H9 (cell line): ENCODE data around the gene TAF1A. TPM values are rescaled to one million over a fixed set of nuclear protein-coding genes. Genes with fewer than 3 reads are reported as not detected.

Experiments
- DNase-seq: peaks from one replicate; pipeline ENCODE4 v3.0.0-alpha.2; 2017
- H2AFZ ChIP-seq: one replicate; pipeline ENCODE4 v1.6.1; 2013; ENCODE audit warnings: mild to moderate bottlenecking, low read length, control low read depth, moderate library complexity
- H2AK5ac ChIP-seq: 2 replicates; pipeline ENCODE4 v1.6.1; 2013; ENCODE audit warnings: low read length, control low read depth, mixed read lengths; ENCODE audit not compliant: insufficient read length
- H2BK120ac ChIP-seq: one replicate; pipeline ENCODE4 v1.6.1; 2013; ENCODE audit warnings: low read depth, mild to moderate bottlenecking, low read length, control low read depth, inconsistent platforms; ENCODE audit not compliant: poor library complexity, severe bottlenecking
- H2BK12ac ChIP-seq: 2 replicates; pipeline ENCODE4 v1.6.1; 2013; ENCODE audit warnings: low read length, control low read depth, mixed read lengths, low read depth; ENCODE audit not compliant: insufficient read length
- H2BK15ac ChIP-seq: 2 replicates; pipeline ENCODE4 v1.6.1; 2013; ENCODE audit warnings: low read depth, low read length, control low read depth
- H2BK20ac ChIP-seq: one replicate; pipeline ENCODE4 v1.6.1; 2013; ENCODE audit warnings: low read depth, mild to moderate bottlenecking, low read length, control low read depth, inconsistent platforms; ENCODE audit not compliant: poor library complexity, severe bottlenecking
- H2BK5ac ChIP-seq: 2 replicates; pipeline ENCODE4 v1.6.1; 2013; ENCODE audit warnings: low read length, control low read depth, mixed read lengths; ENCODE audit not compliant: insufficient read length
- H3K14ac ChIP-seq: 2 replicates; pipeline ENCODE4 v1.6.1; 2013; ENCODE audit warnings: low read length, control low read depth; ENCODE audit not compliant: insufficient read depth
- H3K18ac ChIP-seq: 2 replicates; pipeline ENCODE4 v1.6.1; 2013; ENCODE audit warnings: low read depth, mild to moderate bottlenecking, mixed read lengths, low read length, control low read depth; ENCODE audit not compliant: insufficient read length
- H3K23ac ChIP-seq: 2 replicates; pipeline ENCODE4 v1.6.1; 2013; ENCODE audit warnings: low read length, control low read depth, mixed read lengths, low read depth; ENCODE audit not compliant: insufficient read length
- H3K23me2 ChIP-seq: 2 replicates; pipeline ENCODE4 v1.6.1; 2013; ENCODE audit warnings: low read depth, mild to moderate bottlenecking, mixed read lengths, low read length, control low read depth; ENCODE audit not compliant: insufficient read length, poor library complexity, severe bottlenecking
- H3K27ac ChIP-seq: 2 replicates; pipeline ENCODE4 v1.5.1; 2013; ENCODE audit warnings: low read length, control low read depth, mixed read lengths, low read depth; ENCODE audit not compliant: insufficient read length
- H3K27me3 ChIP-seq: 2 replicates; pipeline ENCODE4 v1.6.1; 2013; ENCODE audit warnings: low read length, control low read depth, inconsistent platforms; ENCODE audit not compliant: insufficient read depth
- H3K4ac ChIP-seq: 2 replicates; pipeline ENCODE4 v1.6.1; 2013; ENCODE audit warnings: low read depth, mild to moderate bottlenecking, control low read depth, inconsistent platforms, low read length, moderate library complexity
- H3K4me1 ChIP-seq: 2 replicates; pipeline ENCODE4 v1.6.1; 2013; ENCODE audit warnings: low read length, control low read depth, inconsistent platforms; ENCODE audit not compliant: insufficient read depth
- H3K4me2 ChIP-seq: 2 replicates; pipeline ENCODE4 v1.6.1; 2013; ENCODE audit warnings: low read length, control low read depth, mixed read lengths; ENCODE audit not compliant: insufficient read length, insufficient read depth
- H3K56ac ChIP-seq: 2 replicates; pipeline ENCODE4 v1.6.1; 2013; ENCODE audit warnings: low read depth, mild to moderate bottlenecking, mixed read lengths, low read length, control low read depth; ENCODE audit not compliant: insufficient read length
- H3K79me1 ChIP-seq: 2 replicates; pipeline ENCODE4 v1.6.1; 2013; ENCODE audit warnings: low read depth, mild to moderate bottlenecking, moderate library complexity, low read length, control low read depth, inconsistent platforms; ENCODE audit not compliant: insufficient read depth, poor library complexity, severe bottlenecking
- H3K79me2 ChIP-seq: 2 replicates; pipeline ENCODE4 v1.6.1; 2013; ENCODE audit warnings: low read length, control low read depth, inconsistent platforms; ENCODE audit not compliant: insufficient read depth
- H3K9ac ChIP-seq: 2 replicates; pipeline ENCODE4 v1.6.1; 2013; ENCODE audit warnings: low read length, control low read depth, mixed read lengths; ENCODE audit not compliant: insufficient read length; ENCODE audit errors: extremely low read depth
- H3K9me3 ChIP-seq: one replicate; pipeline ENCODE4 v1.6.1; 2013; ENCODE audit warnings: low read depth, low read length, inconsistent platforms; ENCODE audit not compliant: control insufficient read depth
- H3T11ph ChIP-seq: one replicate; pipeline ENCODE4 v1.6.1; 2013; ENCODE audit warnings: mild to moderate bottlenecking, low read length, control low read depth, inconsistent platforms
- H4K20me1 ChIP-seq: one replicate; pipeline ENCODE4 v1.6.1; 2013; ENCODE audit not compliant: control insufficient read depth, insufficient read length, insufficient read depth
- H4K5ac ChIP-seq: 2 replicates; pipeline ENCODE4 v1.6.1; 2013; ENCODE audit warnings: low read depth, mild to moderate bottlenecking, mixed read lengths, low read length, control low read depth; ENCODE audit not compliant: insufficient read length
- H4K8ac ChIP-seq: replicated peaks from 2 replicates; pipeline ENCODE4 v1.6.1; 2013; ENCODE audit warnings: low read length, control low read depth, mixed read lengths, low read depth; ENCODE audit not compliant: insufficient read length
- H4K91ac ChIP-seq: 2 replicates; pipeline ENCODE4 v1.6.1; 2013; ENCODE audit warnings: low read depth, mild to moderate bottlenecking, moderate library complexity, mixed read lengths, low read length, control low read depth; ENCODE audit not compliant: insufficient read length
- H3K27ac Mint-ChIP-seq, 3 experiments: 2 replicates in 2 of 3; 3 replicates in 1 of 3; pipeline ENCODE4 v1.8.0; 2020 to 2021; ENCODE audit warnings: mixed read lengths in 3 of 3, mild to moderate bottlenecking in 1 of 3, moderate library complexity in 1 of 3
- H3K27me3 Mint-ChIP-seq: 2 replicates; pipeline ENCODE4 v1.8.0; 2021; ENCODE audit warnings: low read depth, mild to moderate bottlenecking, moderate library complexity, mixed read lengths
- H3K36me3 Mint-ChIP-seq, 3 experiments: 2 replicates in 2 of 3; 3 replicates in 1 of 3; pipeline ENCODE4 v1.8.0; 2020 to 2021; ENCODE audit warnings: low read depth in 3 of 3, mixed read lengths in 3 of 3; ENCODE audit not compliant: insufficient read depth in 1 of 3
- H3K4me1 Mint-ChIP-seq, 2 experiments: 2 replicates each; pipeline ENCODE4 v1.8.0; 2020; ENCODE audit warnings: mixed read lengths in 2 of 2
- H3K4me3 Mint-ChIP-seq, 2 experiments: 2 replicates in 1 of 2; 3 replicates in 1 of 2; pipeline ENCODE4 v1.8.0; 2020 to 2021; ENCODE audit warnings: mild to moderate bottlenecking in 2 of 2, mixed read lengths in 2 of 2, moderate library complexity in 1 of 2
- H3K9me3 Mint-ChIP-seq, 2 experiments: 2 replicates in 1 of 2; 3 replicates in 1 of 2; pipeline ENCODE4 v1.8.0; 2020; ENCODE audit warnings: mild to moderate bottlenecking in 2 of 2, mixed read lengths in 2 of 2, moderate library complexity in 1 of 2
- CTCF ChIP-seq: fragments of 200-600 bp; sonication (generic); conservative IDR thresholded peaks from 3 replicates; pipeline ENCODE4 v1.8.0; 2021; ENCODE audit warnings: antibody characterized with exemption, mild to moderate bottlenecking
- WGBS: extraction: QIAGEN DNeasy Blood & Tissue Kit; methylation state at CpG from one replicate; pipeline ENCODE4 v1.1.7; 2013; ENCODE audit warnings: missing lambda C conversion rate, low lambda C conversion rate, mixed read lengths; ENCODE audit not compliant: insufficient read length; ENCODE audit errors: extremely low coverage; 5-methylcytosine and 5-hydroxymethylcytosine counted together
- total RNA-seq: library from RNA; stranded (reverse); gene quantifications from 2 replicates; pipeline ENCODE4 v1.2.1, GENCODE V29; 2021

TAF1A gene
- total RNA-seq, 1 experiment from 2014 or later, result 14.8 TPM

- Histone ChIP-seq H3K23me2 (no peaks in the 10 kb centered on the region), H3K27me3 (no peaks in the 10 kb centered on the region; the same call in 1 of the 2 replicates), H3K4me1 (no peaks in the 10 kb centered on the region), H4K91ac (no peak overlapping the region), H2BK12ac (no peak overlapping the region), H3K27ac (no peak overlapping the region), H3T11ph (no peak overlapping the region), H3K79me2 (no peaks in the 10 kb centered on the region), H2BK15ac (no peak overlapping the region), H3K56ac (no peak overlapping the region), H2BK5ac (no peak overlapping the region), H3K18ac (no peak overlapping the region), H2AK5ac (no peak overlapping the region), H3K79me1 (no peaks in the 10 kb centered on the region), H3K9ac (no peak overlapping the region), H3K4me2 (no peak overlapping the region), H3K4ac (no peak overlapping the region), H3K14ac (no peak overlapping the region), H3K9me3 (no peaks in the 10 kb centered on the region), H4K5ac (no peak overlapping the region), H4K8ac (no peak overlapping the region), H4K20me1 (no peaks in the 10 kb centered on the region), H3K23ac (no peak overlapping the region), H2AFZ (no peak overlapping the region), H2BK120ac (no peak overlapping the region), H2BK20ac (no peak overlapping the region)
- WGBS, result no CpG with 5 or more reads among the region's 8 CpGs
- Mint-ChIP-seq H3K27me3 (no peaks in the 10 kb centered on the region; the same call in 1 of the 2 replicates), H3K9me3 (no peaks in the 10 kb centered on the region), H3K4me1 (peaks cover 9 to 12% of the 10 kb centered on the region in 2 experiments; a peak in 3 of 4 replicates), H3K27ac (no peak overlapping the region), H3K36me3 (no peaks in the 10 kb centered on the region), H3K4me3 (no peak overlapping the region)
- no peak for TF ChIP-seq CTCF
- DNase-seq, result no peak
These were observed 42.5 kb downstream of the TAF1A start for GRCh38 chr1:222547260-222547614.
